ENCODE data around the gene DCAF5. TPM values are rescaled to one million over a fixed set of nuclear protein-coding genes. Genes with fewer than 3 reads are reported as not detected.
"Not testable (repeated sequence)": the region's sequence is repeated elsewhere in the genome, so short reads cannot be mapped to it uniquely, and the experiment has no call there.

The DCAF5 gene
- polyA plus RNA-seq, 12 donors: 37.4 to 61.2 (median 45.2) TPM; not detected in 1

DNA sequence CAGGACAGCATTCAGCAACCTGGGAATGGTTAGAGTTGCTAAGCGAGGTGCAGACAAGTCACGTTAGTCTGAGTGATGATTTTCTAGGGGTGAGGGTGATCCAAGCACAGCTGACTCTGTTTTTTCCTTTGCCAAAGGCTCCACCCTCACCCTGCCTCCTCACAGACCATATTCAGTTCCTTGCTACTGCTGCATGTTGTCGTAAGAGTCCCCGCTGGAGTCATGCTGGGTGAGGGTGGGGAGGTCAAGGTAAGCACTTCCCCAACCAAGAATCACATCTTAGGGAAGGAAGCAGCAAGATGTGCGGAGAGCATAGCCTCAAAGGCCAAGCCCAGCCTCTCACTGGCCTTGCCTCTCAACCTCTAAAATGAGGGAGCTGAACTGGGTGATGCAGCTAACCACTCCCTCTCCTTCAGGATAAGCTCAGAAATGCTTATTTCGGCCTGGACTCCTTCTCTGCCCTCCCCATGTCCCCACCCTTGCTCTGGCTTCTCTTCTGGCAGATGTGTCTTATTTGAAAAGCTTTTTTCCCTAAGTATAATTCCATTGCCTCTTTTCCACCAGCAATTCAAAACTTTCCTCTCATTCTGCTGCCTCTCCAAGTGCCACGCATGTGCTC, 107.0 kb downstream of the DCAF5 start:
- no peak for DNase-seq

- DNase-seq: no peak
Observed at GRCh38 chr14:69044965-69045555, 107.9 kb downstream of the DCAF5 start.

DNA sequence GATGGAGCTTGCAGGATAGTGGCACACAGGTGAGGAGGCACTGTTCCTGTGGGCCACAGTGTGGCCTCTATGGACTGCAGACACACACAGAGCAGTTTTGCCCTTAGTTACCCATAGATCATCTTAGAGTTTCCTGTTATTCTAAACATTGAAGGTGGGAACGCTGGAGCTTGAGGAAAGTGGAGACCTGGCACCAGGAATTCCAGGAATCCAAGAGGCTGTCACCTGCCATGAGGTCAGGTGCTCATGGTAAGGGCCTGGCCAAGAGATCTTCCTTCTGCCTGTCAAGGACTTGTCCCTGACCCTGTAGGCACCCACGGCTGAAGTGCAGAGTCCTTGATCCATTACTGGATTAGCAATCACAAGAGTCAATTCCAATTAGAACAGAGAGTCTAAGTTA, 108.6 kb downstream of the DCAF5 start:
- DNase-seq: no peak

DNA sequence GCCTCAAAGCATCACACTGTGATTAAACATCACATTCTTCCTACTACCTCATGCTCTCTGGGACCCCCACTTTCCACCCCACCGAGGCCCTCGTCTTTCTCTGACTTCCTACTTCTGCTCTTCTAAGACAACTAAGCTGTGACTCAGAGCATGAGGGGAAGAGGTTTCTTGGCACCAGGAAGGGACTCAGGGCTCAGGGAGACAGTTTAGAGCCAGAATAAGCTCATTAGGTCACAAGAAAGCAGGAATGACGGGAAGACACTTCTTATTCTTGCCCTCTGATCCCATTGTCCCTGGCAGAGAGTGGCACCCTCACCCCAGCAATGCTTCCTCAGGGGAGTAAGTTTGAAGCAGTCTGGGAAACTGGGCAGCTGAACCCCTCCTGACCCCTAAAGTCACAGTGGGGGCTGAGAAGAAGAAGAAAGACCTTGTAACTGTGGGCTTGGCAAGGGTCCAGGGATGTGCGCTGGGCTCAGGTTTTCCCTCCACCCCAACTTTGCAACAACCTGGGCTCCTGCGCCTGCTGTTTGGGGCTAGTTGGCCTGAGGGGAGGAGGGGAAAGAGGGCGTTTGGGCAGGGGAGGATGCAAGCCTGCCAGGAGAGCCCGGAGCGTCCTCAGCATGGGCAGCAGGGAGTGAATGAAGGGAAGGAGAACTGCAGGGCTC, 109.2 kb downstream of the DCAF5 start:
- no peak for DNase-seq

DNA sequence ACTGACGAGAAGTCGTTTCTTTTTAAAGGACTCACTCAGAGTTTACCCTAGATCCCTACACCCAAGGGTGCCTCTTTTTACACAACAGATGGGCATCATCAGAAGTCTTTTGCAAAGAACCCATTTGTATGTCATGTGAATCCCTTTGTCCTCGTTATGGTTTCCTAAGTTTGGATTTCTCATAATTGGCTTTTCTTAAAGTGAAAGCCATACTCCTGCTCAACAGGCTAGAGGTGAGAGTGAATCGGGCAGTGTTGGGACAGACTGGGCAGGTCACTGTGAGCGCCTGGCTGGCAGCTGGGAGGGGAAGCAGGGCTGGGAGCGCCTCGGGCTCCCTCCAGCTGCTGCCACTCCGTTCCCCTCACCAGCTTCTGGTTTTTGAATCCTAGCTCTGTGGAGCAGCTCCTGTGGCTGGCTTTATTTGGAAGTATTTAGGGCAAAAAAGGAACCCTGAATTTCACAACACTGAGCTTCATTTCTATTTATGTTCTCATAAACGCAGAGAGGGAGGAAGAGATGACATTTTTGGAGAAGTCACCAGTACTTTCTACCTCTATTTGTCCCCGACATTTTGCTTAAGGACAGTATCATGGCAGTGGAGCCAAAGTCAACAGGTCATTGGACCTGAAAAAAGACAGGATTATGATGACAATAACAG, 110.0 kb downstream of the DCAF5 start:
- DNase-seq: no peak

DNA sequence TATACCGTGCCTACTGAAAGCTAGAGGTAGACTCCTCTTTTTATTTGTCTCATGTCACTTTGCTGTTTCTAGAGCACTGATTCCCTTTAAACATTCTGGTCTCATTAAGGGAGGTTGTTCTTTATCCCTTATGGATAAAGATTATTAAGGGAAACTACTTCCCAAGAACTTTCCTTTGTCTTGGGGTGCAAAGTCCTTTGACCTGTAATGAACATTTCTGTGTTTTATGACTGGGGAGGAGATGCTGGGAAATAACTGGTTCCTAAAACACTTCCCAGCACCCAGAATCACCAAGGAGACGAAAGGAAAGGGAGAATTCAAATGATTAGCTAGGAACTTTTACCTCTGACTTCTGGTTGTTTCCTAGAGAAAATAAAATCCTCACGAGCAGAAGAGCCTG, 110.6 kb downstream of the DCAF5 start:
- DNase-seq: no peak

- DNase-seq: no peak
Observed at GRCh38 chr14:69041783-69042182, 111.1 kb downstream of the DCAF5 start.

DNA sequence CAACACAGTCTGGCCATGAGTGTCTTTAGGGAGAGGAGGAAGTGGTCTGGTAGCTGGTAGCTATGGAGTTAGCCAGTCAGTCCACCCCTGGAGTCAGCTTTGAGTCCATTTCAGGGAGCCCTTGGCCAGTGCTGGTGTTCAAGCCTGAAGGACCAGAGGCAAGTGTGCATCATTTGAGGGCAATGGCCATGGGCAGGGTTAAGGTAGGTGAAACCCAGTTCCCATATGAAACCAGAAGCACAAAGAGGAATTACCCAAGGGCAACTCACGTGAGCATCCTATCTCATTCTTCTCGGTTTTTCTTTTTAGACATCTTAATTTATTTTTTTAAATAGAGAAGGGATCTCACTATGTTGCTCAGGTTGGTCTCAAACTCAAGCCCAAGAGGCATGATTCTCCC, 112.6 kb downstream of the DCAF5 start:
- no peak for DNase-seq

DNA sequence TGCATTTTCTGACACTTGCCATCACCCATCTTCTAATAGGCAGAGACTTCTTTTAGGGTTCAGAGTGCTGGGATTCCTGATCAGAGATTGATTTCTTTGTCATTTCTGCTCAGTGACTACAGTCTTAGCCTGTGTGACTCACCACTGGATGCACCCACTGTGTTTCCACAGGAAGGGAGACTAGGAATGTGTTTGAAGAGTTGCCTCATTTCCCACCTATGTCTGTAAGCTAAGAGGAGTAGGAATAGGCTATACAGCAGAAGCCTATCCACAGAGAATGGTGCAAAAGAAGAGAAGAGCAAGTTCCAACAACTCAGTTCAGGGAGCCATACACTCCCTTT, 113.7 kb downstream of the DCAF5 start:
- no peak for DNase-seq

DNA sequence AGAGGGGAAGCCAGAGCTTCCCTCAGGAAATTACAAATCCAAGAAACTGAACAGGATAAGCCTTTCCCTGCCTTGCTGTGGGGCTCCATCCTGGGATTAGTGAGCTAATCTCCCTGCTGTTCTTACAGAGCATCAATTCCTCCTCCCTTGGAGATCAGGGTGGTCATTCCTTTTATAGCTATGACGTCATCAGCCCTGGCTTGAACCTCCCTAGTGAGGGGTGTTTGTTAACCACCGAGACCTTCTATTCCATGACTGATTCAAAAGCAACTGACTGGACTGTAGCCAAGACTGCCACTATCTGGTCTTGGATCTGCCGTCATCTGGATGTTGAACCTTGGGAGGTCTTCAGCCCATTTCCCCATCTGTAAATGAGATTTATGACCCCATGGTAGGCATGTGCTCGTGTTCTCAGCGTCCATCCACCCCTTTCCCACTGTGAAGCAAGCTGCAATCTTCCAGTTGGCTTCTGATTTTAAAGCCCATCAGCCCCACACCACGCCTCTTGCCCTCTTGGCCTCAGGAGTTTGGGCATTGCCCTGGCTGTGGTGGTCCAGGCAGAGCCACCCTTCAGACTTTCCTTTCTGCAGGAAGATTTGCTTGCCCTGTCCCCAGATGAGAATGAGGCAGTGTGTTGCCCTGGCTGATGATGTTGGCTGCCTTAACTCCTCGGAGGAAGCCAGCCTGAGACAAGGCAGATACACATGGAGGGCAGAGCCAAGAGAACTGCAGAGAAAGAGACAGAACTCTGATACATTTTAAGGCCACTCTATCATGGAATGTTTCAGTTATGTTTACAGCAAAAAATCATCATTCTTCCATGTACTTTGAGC, 114.2 kb downstream of the DCAF5 start:
- no peak for DNase-seq

DNA sequence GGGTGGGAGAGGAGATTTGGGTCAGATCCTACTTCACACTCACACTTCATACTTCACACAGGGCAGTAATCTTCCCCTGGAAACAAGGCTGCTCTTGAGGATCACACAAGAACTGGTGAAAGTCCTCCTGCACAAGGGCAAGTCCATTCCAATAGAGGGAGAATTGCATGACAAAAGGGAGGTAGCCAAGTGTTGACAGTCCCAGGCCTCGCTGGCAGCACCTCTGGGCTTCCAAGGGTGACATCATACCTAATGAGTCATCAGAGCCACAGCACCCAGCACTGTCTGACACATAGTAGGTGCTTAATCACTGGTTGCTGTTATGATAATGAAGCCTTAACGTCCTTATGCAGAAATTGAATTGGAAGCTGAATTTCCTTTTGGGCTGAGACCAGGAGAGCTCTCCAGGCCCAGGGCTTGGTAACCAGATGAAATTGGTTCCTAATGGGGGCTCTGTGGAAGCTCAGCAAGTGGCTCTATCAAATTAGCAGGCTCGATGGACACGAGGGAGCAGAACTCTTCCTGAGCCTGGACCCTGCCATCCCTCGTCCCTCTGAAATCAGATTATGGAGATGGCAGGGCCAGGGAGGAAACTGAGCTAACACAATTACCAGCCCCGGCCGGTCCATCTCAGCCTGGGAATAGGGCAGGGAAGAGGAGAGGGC, 115.0 kb downstream of the DCAF5 start:
- no peak for DNase-seq

DNA sequence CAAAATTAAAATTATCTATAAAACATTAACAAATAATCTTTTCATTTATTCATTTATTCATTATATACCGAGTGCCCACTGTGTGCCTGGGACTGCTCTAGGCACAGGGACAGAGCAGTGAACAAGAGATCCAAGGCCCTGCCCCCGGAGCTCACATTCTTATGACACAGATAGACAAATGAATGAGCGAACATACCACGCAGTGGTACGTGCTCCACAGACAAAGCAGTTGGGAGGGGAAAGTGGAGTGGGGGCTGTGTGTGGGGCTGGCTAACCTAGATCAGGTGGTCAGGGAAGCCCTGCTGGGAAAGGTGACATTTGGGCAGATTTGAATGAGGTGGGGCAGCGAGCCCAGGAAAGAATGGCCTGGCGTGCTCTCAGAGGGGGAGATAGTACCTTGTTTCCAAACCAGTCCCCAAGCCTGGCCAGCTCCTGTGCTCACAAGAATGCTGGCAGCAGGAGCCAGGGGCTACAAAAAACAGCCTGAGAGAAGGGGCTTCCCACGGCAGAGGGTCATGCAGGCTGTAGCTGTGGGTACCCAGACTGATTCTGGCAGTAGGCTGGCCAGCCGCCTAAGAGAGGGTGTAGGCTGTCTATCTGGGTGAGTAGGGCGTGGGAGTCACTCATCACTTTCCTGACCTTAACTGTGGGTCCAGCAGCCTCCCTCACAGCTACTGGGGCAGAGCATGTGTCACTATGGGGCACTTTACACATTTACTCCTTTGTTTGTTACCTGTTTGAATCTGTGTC, 116.0 kb downstream of the DCAF5 start:
- DNase-seq: no peak

- no peak for DNase-seq
Observed at GRCh38 chr14:69034612-69035262, 118.2 kb downstream of the DCAF5 start.

GRCh38 chr14:69027242-69027913, 125.5 kb downstream of the DCAF5 start:
- no peak for DNase-seq

DNA sequence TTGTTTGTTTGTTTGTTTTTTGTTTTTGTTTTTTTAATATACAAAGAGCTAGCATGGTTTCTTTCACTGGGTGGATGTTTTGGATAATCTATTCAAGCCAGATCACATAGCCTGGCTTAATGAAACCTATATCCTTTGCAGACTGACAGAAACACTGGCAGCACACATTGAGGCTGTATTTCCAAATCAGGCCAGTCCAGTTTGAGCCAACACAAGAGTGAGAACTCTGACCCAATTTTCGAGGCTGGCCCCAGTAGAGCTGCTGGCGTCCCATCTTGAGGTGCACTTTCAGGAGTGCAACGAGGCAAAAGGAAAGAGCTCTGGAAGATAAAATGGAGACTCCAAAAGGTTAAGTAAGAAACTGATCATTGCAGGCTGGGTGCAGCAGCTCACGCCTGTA, 129.9 kb downstream of the DCAF5 start:
- no peak for DNase-seq

GRCh38 chr14:69022093-69022492, 130.8 kb downstream of the DCAF5 start:
- DNase-seq: not testable (repeated sequence)

DNA sequence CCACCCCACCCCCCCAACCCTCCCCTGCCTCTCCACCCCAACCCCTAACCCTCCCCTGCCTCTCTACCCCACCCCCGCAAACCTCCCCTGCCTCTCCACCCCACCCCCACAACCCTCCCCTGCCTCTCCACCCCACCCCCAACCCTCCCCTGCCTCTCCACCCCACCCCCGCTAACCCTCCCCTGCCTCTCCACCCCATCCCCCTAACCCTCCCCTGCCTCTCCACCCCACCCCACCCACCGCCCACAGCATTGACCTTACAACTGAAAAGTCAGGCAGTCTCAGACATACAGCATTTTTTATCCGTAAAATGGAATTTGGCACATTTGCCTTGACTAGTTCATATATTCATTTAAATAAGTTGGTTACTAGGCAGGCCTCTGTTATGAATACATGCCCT, 135.2 kb downstream of the DCAF5 start:
- DNase-seq: no peak

DNA sequence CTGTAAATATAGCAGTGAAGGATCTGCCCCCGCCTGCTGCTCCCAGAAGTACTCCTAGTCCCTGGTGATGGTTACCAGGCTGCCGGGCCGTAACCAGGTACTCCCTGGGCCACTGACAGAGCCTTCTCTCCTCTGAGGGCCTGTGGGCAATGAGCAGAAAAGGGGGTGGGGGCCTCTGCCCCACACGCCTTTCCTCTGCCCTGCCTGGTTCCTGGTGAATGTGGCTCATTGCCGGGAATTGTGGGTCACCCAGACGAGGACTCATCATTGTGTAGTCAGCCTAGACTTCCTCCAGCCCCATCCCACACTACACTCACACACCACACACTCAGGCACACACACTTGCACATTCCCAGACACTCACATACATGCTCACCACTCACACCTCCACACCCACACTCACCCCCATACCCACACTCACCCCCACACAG, 138.1 kb downstream of the DCAF5 start:
- no peak for DNase-seq

- DNase-seq: no peak
Observed at GRCh38 chr14:69013943-69014782, 138.8 kb downstream of the DCAF5 start.
